Measurements from ENCODE around the gene PCDHA3. TPM values are rescaled to one million over a fixed set of nuclear protein-coding genes. Genes with fewer than 3 reads are reported as not detected.

Gene PCDHA3
- 0.10 and 0.31 TPM in 2 replicates for total RNA-seq (2022)
- percentile 18 among the genes with signal in this experiment for Bru-seq, nascent RNA
- percentile 36 among the genes with signal in this experiment for BruChase-seq, experiment 1, labeled RNA remaining after a 6-hour chase
- percentile 28 among the genes with signal in this experiment for BruChase-seq, experiment 2, labeled RNA remaining after a 2-hour chase
- long read RNA-seq = 0 reads

- Mint-ChIP-seq H3K9me3 (ENCODE audit: low read depth, unreplicated experiment) (peaks cover 7% of the 10 kb centered on the region), H3K27ac (ENCODE audit: unreplicated experiment) (no peak within 1 kb of the TSS), H3K36me3 (ENCODE audit: insufficient read depth, unreplicated experiment) (peaks cover 5% of the 10 kb centered on the region), H3K4me1 (ENCODE audit: low read depth, unreplicated experiment) (no peaks in the 10 kb centered on the region), H3K4me3 (ENCODE audit: low read depth, unreplicated experiment) (no peak within 1 kb of the TSS), H3K27me3 (ENCODE audit: unreplicated experiment) (no peaks in the 10 kb centered on the region)
- DNase-seq = no peak
- BruUV-seq (replicated peaks) = no TSS peak
- intact Hi-C loops (cut with micrococcal nuclease; ENCODE audit: unreplicated experiment) = loop anchor here (10.0 kb wide), 1 partner anchor 754 kb away; no protein-coding TSS in a partner anchor
- CTCF ChIA-PET = no interaction called here
- no peak for TF ChIP-seq CTCF (IDR thresholded peaks at IDR 0.05; ENCODE audit: unreplicated experiment)
Measured at GRCh38 chr5:140800816-140801493, at the start of gene PCDHA3. PCDHA3 (plus strand) TSS chr5:140801057.

GRCh38 chr5:140753561-140753960, 47.3 kb upstream of the PCDHA3 start:
- no peaks in the 10 kb centered on the region for H3K4me1 Mint-ChIP-seq (ENCODE audit: low read depth, unreplicated experiment)
- H3K9me3 Mint-ChIP-seq (ENCODE audit: low read depth, unreplicated experiment) = peaks cover 33% of the 10 kb centered on the region
- no peaks in the 10 kb centered on the region for H3K27me3 Mint-ChIP-seq (ENCODE audit: unreplicated experiment)
- intact Hi-C loops (cut with micrococcal nuclease; ENCODE audit: unreplicated experiment) = no loop called here
- TF ChIP-seq CTCF (IDR thresholded peaks at IDR 0.05; ENCODE audit: unreplicated experiment) = no peak
- no TSS peak for BruUV-seq (replicated peaks)
- CTCF ChIA-PET = interaction anchor here (0.7 kb wide), 1 partner anchor 17 kb away, joined by 4 read pairs; no protein-coding TSS in a partner anchor
- DNase-seq = no peak
- no peak overlapping the region for H3K4me3 Mint-ChIP-seq (ENCODE audit: low read depth, unreplicated experiment)
- H3K27ac Mint-ChIP-seq (ENCODE audit: unreplicated experiment) = no peak overlapping the region
- no peaks in the 10 kb centered on the region for H3K36me3 Mint-ChIP-seq (ENCODE audit: insufficient read depth, unreplicated experiment)

GRCh38 chr5:140764177-140764973, 36.5 kb upstream of the PCDHA3 start:
- no peaks in the 10 kb centered on the region for H3K4me1 Mint-ChIP-seq (ENCODE audit: low read depth, unreplicated experiment)
- no peaks in the 10 kb centered on the region for H3K36me3 Mint-ChIP-seq (ENCODE audit: insufficient read depth, unreplicated experiment)
- CTCF ChIA-PET = no interaction called here
- no TSS peak for BruUV-seq (replicated peaks)
- no peak for TF ChIP-seq CTCF (IDR thresholded peaks at IDR 0.05; ENCODE audit: unreplicated experiment)
- H3K27me3 Mint-ChIP-seq (ENCODE audit: unreplicated experiment) = no peaks in the 10 kb centered on the region
- peaks cover 27% of the 10 kb centered on the region for H3K9me3 Mint-ChIP-seq (ENCODE audit: low read depth, unreplicated experiment)
- intact Hi-C loops (cut with micrococcal nuclease; ENCODE audit: unreplicated experiment) = no loop called here
- H3K4me3 Mint-ChIP-seq (ENCODE audit: low read depth, unreplicated experiment) = no peak overlapping the region
- DNase-seq = no peak
- H3K27ac Mint-ChIP-seq (ENCODE audit: unreplicated experiment) = no peak overlapping the region

- H3K4me1 Mint-ChIP-seq (ENCODE audit: low read depth, unreplicated experiment) = no peaks in the 10 kb centered on the region
- CTCF ChIA-PET = interaction anchor here (0.7 kb wide), 1 partner anchor 440 kb away, joined by 3 read pairs; no protein-coding TSS in a partner anchor
- H3K27ac Mint-ChIP-seq (ENCODE audit: unreplicated experiment) = no peak overlapping the region
- no peaks in the 10 kb centered on the region for H3K27me3 Mint-ChIP-seq (ENCODE audit: unreplicated experiment)
- BruUV-seq (replicated peaks) = no TSS peak
- no peak for DNase-seq
- no peak overlapping the region for H3K4me3 Mint-ChIP-seq (ENCODE audit: low read depth, unreplicated experiment)
- H3K9me3 Mint-ChIP-seq (ENCODE audit: low read depth, unreplicated experiment) = peaks cover 28% of the 10 kb centered on the region
- no peaks in the 10 kb centered on the region for H3K36me3 Mint-ChIP-seq (ENCODE audit: insufficient read depth, unreplicated experiment)
- intact Hi-C loops (cut with micrococcal nuclease; ENCODE audit: unreplicated experiment) = no loop called here
- no peak for TF ChIP-seq CTCF (IDR thresholded peaks at IDR 0.05; ENCODE audit: unreplicated experiment)
Measured at GRCh38 chr5:140767444-140767843, 33.4 kb upstream of the PCDHA3 start.

Measured in Calu3 (cell line).